WERI-Rb-1 (cell line): Measurements from ENCODE around the gene PLXNA2.

Experiments
- DNase-seq: peaks from one replicate; pipeline ENCODE4 v3.0.0-alpha.2; 2020
- H3K27ac ChIP-seq: fragments of 250-450 bp; sonication (Bioruptor Pico); 2 replicates; pipeline ENCODE4 v1.5.1; 2020; ENCODE audit warnings: mild to moderate bottlenecking, moderate library complexity
- H3K27me3 ChIP-seq: fragments of 250-450 bp; sonication (Bioruptor Pico); 2 replicates; pipeline ENCODE4 v1.5.1; 2021; ENCODE audit warnings: mild to moderate bottlenecking, low read depth, moderate library complexity; ENCODE audit not compliant: insufficient read depth, severe bottlenecking
- H3K36me3 ChIP-seq: fragments of 250-450 bp; sonication (Bioruptor Pico); 2 replicates; pipeline ENCODE4 v1.5.1; 2020; ENCODE audit warnings: mild to moderate bottlenecking, moderate library complexity
- H3K4me3 ChIP-seq: 2 replicates; pipeline ENCODE4 v1.5.1; 2011; ENCODE audit warnings: low read depth, mild to moderate bottlenecking, control low read depth, low read length
- H3K9me3 ChIP-seq: fragments of 250-450 bp; sonication (Bioruptor Pico); 2 replicates; pipeline ENCODE4 v1.5.1; 2021; ENCODE audit warnings: mild to moderate bottlenecking, moderate library complexity; ENCODE audit not compliant: severe bottlenecking
- TF ChIP-seq, protein P1 (sequence below): IDR thresholded peaks from 2 replicates; pipeline ENCODE4 v1.5.1; 2011; ENCODE audit warnings: low read depth, mild to moderate bottlenecking, control low read depth, inconsistent platforms, low read length

Gene PLXNA2

GRCh38 chr1:208024406-208024805 is 219.8 kb downstream of the PLXNA2 start:
- H3K4me3 ChIP-seq, result no peak overlapping the region
- TF ChIP-seq, protein P1, sequence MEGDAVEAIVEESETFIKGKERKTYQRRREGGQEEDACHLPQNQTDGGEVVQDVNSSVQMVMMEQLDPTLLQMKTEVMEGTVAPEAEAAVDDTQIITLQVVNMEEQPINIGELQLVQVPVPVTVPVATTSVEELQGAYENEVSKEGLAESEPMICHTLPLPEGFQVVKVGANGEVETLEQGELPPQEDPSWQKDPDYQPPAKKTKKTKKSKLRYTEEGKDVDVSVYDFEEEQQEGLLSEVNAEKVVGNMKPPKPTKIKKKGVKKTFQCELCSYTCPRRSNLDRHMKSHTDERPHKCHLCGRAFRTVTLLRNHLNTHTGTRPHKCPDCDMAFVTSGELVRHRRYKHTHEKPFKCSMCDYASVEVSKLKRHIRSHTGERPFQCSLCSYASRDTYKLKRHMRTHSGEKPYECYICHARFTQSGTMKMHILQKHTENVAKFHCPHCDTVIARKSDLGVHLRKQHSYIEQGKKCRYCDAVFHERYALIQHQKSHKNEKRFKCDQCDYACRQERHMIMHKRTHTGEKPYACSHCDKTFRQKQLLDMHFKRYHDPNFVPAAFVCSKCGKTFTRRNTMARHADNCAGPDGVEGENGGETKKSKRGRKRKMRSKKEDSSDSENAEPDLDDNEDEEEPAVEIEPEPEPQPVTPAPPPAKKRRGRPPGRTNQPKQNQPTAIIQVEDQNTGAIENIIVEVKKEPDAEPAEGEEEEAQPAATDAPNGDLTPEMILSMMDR, result no peak
- H3K27me3 ChIP-seq, result no peaks in the 10 kb centered on the region
- no peak for DNase-seq
- peaks cover 25% of the 10 kb centered on the region for H3K36me3 ChIP-seq
- no peak overlapping the region for H3K27ac ChIP-seq
- no peaks in the 10 kb centered on the region for H3K9me3 ChIP-seq

GRCh38 chr1:208019257-208019656 is 224.9 kb downstream of the PLXNA2 start:
- TF ChIP-seq, protein P1, result no peak

DNA sequence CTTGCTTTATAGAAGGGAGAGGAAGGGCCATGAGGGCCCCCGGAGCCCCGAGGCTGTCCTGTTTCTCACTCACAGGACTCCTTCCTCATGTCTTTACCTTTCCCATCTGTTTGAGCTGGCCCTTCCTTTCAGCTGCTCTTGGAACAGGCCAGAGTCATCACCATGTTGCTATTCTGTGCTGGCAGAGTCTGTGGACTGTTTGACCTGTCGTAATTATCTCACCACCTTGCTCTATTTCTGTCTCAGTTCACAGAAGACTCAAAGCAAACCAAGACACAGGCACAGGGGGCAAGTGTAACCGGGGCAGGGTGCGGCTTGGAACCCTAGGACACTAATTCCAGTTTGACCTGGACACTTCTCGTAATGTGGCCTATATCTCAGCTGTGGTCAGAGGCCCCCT is 228.9 kb downstream of the PLXNA2 start:
- Histone ChIP-seq H3K9me3 (no peaks in the 10 kb centered on the region), H3K36me3 (no peaks in the 10 kb centered on the region), H3K27ac (no peak overlapping the region), H3K27me3 (no peaks in the 10 kb centered on the region), H3K4me3 (no peak overlapping the region)
- TF ChIP-seq, protein P1, result no peak
- no peak for DNase-seq

More at GRCh38 chr1:208019257-208019656, 224.9 kb downstream of the PLXNA2 start:
- no peak for DNase-seq
- H3K9me3 ChIP-seq, result no peaks in the 10 kb centered on the region
- no peak overlapping the region for H3K27ac ChIP-seq
- H3K4me3 ChIP-seq, result no peak overlapping the region
- H3K36me3 ChIP-seq, result no peaks in the 10 kb centered on the region
- no peaks in the 10 kb centered on the region for H3K27me3 ChIP-seq

GRCh38 chr1:208013210-208013609 is 231.0 kb downstream of the PLXNA2 start:
- peak overlapping the region; percentile 62 for H3K27ac ChIP-seq
- TF ChIP-seq, protein P1, result no peak
- H3K27me3 ChIP-seq, result no peaks in the 10 kb centered on the region
- H3K9me3 ChIP-seq, result no peaks in the 10 kb centered on the region
- DNase-seq, result peak; percentile 88
- H3K36me3 ChIP-seq, result no peaks in the 10 kb centered on the region
- H3K4me3 ChIP-seq, result no peak overlapping the region

- Histone ChIP-seq H3K27ac (peak overlapping the region; percentile 62), H3K9me3 (no peaks in the 10 kb centered on the region), H3K36me3 (no peaks in the 10 kb centered on the region), H3K27me3 (no peaks in the 10 kb centered on the region), H3K4me3 (no peak overlapping the region)
- TF ChIP-seq, protein P1, result no peak
- DNase-seq, result no peak
These were observed 231.5 kb downstream of the PLXNA2 start for GRCh38 chr1:208012721-208013120.

- Histone ChIP-seq H3K4me3 (no peak overlapping the region), H3K9me3 (peaks cover 7% of the 10 kb centered on the region), H3K27me3 (no peaks in the 10 kb centered on the region), H3K27ac (no peak overlapping the region), H3K36me3 (no peaks in the 10 kb centered on the region)
- TF ChIP-seq, protein P1, result no peak
- DNase-seq, result no peak
These were observed 233.6 kb downstream of the PLXNA2 start for GRCh38 chr1:208010487-208011071.
